Measurements from ENCODE around the gene ATF6.
A peak's percentile ranks its signal among the peaks of the same experiment; 100 is the strongest.

The ATF6 gene

DNA sequence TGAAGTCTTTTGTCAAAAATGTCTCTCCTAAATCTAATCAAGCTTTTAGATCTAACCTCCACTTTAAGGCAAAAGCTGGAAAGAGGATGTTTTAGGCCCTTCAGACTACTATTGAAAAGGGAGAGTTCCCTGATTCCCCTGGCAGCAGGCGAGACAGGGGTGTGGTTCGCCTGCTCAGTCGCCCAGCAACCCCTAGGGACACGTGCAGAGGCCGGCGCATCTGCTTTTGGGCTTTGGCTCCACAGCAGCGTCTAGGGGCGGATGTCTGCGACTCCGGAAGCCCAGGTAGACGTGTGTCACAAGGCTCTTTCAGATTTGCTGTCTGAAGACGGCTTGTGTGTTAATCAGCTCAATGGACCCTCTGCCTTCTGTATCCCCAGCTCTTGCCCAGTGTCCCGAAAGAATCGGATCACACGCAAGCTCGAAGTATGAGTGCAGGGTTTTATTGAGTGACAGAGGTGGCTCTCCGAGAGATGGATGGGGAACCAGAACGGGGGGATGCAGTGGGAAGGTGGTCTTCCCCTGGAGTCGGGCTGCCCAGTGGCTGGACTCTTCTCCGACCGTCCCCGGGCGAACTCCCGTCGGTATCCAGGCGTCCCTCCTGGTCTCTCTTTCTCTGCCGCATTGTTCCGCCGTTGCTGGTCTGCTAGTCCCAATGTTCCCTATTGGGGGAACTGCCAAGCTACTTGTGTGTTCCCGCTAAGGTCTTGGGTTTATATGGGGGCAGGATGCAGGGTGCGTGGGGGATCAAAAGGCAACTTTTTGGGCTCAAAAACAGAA lies 212.1 kb downstream of the ATF6 start:
- no peak for DNase-seq

DNA sequence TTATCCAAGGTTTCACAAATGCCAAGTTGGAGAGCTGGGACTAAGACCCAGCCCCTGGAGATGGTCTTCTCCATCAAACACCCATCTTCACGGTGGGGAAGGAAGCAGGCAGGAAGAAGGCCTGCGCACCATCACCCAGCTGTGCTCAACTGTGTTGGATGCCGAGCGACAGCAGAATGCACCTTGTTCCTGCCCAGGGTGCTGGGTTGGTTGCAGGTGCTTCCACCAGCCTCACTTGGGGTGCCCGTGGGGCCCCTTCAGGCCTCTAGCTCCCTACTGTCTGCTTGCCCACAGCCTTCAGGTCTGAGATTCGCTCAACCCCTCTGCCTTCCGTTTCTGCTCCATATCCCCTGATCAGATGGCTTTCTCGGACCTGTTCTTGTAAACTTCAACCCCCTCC lies 215.0 kb downstream of the ATF6 start:
- no peak for DNase-seq

DNA sequence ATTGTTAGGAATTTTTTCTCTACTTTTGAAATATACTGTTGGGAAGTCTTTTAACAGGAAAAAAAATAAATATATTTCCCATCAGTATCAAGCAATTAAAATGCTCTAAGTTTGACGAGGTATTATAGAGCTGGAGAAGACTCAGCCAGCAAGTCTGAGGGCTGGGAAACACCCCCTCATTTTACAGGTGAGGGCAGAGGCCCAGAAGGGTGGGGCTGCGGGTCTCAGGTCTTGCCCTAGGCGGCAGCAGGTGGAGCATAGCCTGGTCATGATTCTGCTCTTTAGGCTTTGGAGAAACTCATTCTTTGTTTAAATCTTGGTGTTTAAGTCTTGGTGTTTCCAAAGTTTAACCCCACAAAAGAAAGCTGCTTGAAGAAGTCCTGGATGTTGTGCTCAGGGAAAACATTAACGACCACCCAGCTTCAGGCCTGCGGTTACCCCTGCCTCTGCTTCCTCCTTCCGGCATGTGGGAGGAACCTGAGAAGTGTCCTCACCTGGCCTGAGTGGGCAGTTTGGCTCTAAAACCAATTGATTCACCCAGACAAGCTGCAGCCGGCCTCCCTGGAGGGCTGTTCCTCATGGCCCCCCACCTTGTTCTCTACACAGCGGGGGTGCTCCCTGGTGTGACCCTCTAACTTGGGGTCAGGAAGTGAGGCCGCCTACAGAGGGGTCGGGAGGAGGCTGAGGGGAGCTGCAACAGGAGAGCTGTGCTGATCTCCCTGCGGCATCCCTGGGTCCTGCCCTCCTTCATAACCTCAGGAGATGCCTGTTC lies 215.8 kb downstream of the ATF6 start:
- DNase-seq = no peak

DNA sequence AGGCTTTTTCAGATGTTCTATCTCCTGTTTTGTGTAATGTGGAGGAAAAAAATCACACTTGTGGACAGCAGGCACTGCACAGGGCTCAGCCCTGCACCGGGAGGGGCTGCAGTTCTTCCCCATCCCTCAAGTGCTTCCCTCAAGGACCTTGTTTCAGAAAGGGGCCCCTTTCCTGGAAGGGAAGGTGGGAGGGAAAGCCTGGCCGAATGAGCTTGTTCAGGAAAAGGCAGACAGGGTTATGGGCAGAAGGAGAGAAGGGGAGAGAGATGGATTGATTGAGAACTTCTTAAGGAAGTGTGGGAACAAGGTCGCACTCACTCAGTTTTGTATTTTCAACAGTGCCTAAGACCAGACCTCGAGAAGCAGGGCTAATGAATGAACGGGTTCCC lies 216.4 kb downstream of the ATF6 start:
- no peak for DNase-seq

DNA sequence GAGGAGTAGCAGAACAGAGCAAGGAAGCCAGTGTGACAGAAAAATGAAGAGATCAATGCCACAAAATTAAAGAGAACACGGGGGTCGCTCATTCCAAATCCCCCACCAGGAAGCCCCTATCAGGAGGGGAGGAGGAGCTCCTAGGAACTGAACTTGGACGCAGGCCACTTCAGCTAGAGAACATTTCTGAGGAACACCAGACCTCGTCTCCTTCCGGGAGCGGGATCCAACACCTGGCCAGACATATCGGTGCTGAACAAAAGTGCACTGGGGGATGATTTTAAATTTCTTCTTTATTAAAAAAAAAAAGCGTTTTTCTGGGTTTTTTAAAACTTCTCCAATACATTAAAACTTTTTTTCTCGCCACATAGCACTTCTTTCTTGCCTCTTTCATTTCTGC lies 216.8 kb downstream of the ATF6 start:
- no peak for DNase-seq

DNA sequence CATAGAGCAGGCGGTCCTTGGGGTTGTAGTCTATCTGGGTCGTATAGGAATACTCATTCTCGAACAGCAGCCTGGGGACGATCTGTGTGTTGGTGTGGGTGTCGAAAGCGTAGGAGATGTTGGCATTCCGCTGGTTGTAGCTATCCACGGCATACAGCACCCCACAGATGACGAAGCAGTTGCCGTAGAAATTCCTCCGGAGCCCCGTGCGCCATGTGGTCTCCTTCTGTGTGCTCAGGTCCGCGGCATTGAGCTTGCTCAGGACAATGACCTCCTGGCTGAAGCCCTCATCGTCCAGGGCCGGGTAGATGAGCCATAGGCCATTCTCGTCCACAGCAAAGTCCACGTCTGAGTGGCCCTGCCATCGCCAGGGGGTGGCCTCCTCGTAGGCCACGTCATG lies 217.6 kb downstream of the ATF6 start:
- no peak for DNase-seq

DNA sequence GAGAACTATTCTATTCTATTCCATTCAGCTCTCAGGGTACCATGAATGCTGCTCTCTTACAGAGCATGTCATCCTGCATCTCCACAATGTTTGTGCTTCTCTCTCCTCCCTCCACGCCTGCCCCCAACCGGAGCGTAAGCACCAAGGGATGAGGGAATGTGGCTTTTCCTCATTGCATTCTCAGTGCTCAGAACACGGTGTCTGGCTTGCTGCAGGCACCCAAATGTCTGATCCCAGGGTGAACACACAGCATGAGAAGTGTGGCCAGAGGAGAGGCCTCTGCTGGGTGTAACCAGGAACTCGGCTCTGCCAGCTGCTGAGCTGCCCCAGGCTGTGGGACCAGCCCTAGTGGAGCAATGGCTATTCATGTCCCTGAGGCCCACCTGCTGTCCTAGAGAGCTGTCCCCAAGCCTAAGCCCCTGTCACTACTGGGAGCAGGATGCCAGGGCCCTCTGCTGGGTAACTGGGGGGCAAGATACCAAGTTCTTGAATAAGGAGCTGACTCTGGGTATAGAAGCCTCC lies 219.2 kb downstream of the ATF6 start:
- no peak for DNase-seq

DNA sequence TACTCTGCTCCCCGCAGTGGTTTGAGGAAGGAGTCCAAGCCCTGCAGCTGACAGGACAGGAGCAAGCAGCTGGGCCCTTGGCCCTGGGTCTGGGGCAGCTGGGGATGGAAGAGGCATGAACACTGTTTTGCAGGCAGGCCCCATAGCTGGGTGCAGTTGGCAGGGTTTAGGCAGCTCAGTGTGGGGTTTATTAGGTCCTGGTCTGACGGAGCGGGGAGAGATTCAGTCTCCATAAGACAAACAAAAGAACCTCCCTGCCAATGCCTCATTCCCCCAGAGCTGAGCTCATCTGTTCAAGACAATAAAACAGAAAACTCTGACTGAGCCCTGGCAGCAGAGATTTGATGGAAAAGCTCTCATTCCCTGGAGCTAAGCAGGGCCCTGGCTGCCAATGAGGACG lies 220.2 kb downstream of the ATF6 start:
- peak; percentile 33 for DNase-seq

DNA sequence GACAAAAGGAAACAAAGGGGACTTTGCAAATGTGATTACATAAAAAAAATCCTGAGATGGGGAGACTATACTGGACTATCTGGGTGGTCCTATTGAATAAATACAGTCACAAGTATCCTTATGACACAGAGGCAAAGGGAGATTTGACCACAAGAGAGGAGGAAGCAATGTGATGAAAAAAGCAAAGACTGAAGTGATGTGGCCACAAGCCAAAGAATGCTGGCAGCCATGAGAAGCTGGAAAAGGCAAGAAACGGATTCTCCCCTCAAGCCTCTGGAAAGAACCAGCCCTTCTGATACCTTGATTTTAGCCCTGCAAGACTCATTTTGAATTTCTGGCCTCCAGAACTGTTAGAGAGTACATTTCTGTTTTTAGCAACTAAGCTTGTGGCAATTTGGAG lies 221.2 kb downstream of the ATF6 start:
- no peak for DNase-seq

DNA sequence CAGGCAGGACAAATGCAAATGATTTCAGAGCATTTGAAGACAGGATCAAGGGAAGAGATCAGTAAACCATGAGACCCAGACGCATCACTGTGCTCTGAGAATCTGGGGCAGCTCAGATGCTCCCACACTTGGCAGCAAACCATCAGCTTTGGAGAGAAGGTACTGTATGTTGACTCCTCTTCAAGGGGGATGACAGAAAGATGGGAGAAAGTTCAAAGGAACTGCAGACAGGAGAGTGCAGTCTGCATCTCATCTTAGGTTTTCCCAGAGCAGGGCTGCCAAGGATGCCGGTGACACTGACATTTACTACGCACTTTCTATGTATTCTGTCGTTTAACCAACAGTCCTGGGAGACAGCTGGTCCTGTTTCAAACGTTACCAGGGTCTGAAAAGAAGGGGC lies 221.8 kb downstream of the ATF6 start:
- DNase-seq = no peak

DNA sequence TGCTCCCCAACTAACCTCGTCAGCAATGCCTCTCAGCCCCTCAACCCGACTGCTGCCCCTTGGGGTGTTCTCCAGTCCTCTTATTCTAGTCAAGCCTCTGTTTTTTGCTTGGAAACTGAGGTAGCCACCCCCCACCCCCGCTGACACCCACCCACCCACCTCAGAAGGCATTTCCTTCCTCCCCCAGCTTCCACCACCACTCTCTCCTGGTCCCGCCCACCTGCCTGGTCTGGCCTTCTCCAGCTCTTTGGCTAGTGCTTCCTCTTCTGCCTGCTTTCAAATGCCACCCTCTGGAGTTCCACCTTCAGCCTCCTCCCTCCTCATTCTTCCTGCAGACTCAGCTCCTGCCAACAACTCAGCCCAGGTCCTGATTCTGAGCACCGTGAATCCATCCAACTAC lies 222.3 kb downstream of the ATF6 start:
- no peak for DNase-seq

DNA sequence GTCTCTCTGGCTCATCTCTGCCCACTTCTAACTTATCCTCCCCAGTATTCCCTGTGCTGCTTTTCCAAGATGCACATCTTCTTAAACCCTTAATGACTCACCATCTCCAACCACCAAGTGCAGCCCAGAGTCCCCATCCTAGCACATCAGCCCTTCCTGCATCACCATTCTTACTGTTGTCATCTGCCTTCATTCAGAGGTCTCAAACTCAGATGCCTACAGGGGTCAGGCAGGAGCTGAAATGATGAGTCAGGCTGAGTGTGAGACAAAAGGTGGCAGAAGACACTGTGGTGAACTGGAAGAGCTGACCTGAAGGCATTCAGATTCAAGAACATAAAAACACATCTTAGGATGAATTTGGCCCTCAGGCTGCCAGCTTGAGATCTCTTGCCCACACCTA lies 223.0 kb downstream of the ATF6 start:
- no peak for DNase-seq

DNA sequence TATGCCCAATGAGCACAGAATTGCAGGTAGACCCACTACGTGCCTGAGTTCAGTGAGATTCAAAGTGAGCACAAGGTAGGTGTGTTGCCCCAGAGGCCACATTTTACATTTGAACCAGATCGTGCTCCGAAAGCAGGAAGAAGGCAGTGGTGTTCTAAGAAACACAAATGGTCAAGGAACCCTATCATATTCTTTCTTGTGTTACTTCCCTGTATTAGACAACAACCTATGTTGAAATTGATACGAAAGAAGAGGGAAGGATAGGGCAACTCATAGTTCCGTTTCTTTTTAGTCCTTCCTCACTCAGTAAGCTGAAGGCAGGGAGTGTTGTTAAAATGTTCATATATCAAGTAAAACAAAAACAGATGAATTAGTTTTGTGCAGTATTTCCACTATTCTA lies 223.7 kb downstream of the ATF6 start:
- no peak for DNase-seq

DNA sequence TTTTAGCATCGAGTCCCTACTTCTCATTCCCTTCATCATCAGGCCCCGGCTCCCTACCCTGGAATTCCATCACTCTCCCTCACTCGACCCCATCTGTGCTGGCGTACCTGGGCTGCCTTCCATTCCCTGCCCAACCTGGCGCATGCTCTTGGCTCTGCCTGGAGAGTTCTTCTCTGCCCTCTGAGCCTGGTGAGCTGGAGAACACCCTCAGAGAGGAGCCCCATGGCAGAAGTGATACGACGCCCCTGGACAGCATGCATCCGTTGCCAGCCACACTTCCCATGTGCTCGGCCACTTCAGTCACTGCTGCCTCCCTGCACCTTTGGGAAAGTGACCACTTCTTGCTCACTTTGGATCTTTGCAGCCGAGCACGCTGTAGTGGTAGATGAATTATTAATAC lies 227.5 kb downstream of the ATF6 start:
- no peak for DNase-seq

DNA sequence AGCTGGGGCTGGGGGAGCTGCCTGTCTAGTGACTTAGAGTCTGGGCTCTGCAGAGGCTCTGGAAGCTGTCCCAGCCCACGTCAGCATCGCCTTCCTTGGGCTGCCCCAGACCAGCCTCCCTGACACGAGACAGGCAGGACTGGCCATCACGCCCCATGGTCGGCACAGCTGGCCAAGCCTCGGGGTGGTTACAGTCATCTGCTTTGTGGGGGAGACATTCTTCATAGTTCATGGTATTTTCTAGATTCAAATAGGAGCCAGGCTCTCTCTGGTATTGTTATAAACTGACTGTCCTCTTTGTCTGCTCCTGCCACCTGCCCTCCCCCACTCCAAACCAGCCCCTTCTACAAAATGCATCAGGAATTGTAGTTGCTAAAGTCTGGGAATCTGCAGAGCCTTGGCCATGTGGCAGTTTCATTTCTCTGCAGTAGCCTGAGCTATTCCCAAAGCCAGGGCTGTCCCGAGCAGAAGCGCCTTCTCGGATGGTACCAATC lies 228.1 kb downstream of the ATF6 start:
- DNase-seq = peak; percentile 76

DNA sequence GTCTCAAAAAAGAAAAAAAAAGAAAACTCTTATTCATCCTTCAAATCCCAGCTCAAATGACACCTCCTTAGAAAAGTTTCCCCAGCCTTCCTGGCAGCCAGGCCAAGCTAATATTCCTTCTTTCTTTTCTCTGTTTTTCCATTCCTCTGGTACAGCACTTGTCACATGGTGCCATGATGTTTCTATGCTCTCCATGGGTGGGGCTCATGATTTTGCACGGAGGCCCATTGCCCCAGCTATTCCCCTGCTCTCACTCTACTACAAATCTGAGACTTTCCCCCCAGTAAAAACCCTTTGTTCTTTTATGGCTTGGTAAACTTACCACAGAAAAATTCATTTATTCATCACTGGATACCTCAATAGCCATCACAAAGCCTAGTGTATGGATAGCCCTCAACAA lies 231.0 kb downstream of the ATF6 start:
- DNase-seq = no peak

DNA sequence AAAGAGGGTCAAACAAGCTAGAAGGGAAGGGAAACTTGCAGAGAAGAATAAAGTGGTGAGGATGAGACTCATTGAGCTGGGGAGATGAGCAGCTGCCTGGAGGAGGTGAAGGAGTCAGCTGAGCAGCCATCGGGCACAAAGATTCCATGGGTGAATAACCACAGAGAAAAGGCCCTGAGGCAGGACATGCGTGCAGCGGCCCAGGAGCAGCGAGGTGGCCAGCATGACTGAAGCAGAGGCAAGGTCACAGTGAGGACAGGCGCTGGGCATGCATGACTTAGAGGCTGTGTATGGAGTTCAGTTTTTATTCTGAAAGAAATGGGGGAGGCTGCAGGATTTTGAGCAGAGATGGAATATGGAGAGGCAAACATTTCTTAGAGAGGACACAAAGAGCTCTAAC lies 232.7 kb downstream of the ATF6 start:
- no peak for DNase-seq

DNA sequence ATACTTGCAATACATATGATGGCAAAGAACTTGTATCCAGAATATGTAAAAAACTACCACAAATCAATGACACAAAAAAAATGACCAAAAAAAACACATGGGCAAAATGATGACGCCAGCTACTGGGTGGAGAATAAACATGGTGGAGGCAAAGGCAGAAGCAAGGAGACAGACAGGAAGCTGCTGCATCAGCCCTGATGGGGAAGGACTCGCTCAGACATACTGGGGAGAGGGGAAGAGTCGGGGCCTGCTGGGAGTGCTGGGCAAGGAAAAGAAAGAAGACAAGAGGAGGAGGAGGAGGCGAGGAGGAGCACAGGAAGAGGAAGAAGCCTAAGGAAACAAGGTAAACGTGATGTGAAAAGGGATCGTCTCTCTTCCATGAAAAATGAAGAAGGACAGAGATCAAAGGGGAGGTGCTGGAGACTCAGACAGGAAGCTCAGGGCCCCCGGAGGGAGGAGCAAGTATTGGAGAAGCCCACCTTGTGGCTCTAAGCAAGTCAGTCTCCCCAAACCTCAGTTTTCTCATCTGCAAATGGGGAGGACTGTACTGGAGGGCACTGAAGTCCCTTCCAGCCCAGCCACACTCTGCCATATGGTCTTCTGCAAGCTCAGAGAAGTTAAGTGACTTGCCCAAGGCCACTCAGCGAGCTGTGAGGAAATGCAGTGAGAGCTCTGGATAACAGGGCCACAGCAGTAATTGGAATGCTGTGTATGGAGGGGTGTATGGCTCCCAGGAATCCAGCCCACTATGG lies 233.4 kb downstream of the ATF6 start:
- DNase-seq = no peak

DNA sequence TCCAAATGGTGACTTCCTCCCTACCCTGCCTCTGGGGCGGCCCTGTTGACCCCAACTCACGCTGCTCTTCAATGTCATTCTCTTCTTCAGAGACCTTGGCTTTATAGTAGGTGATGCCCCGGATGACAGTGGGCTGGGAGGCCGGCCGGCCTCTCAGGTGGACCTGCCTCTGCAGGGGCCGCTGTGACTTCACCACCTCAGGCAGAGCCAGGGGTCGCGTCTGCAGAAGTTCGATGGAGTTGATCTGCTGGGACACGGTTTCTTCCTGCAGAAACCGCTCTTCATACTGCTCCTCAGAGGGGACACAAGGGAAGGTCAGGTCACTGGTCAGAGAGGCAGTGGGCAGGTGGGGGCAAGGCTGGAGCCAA lies 233.9 kb downstream of the ATF6 start:
- no peak for DNase-seq

DNA sequence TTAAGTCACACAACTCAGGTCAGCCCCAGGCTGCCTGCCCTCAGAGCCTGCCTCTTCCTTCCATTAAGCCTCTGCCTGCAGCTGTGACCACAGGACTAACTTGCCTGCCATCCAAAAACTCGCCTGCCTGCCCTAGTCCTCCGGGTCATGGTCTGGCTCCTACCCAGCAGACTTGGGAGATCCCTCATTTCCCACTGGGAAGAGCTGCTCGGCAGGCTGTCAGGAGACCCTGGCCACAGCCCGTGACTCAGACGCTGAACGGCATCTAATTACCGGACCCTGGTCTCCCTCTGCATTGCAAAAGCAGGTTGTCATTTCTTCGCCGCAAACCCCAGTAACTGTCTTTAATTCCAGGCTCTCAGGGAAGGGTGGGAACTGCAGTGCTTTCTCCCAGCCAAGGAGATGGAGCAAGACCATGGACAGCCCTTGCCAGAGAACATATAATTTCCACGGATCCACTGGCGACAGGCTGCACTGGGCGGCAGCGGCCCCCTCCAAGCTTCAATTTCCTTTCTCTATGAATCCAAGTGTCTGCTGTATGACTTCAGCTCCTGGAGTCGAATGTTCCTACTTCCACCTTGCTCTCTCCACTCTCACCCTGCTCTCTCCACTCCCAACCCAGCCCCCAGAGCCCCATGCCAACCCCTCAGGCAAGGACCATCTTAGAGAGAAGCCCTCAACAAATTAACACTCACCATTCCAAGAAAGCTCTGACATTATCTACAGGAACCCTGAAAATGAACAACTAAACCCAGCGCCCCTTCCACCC lies 237.1 kb downstream of the ATF6 start:
- DNase-seq = no peak

DNA sequence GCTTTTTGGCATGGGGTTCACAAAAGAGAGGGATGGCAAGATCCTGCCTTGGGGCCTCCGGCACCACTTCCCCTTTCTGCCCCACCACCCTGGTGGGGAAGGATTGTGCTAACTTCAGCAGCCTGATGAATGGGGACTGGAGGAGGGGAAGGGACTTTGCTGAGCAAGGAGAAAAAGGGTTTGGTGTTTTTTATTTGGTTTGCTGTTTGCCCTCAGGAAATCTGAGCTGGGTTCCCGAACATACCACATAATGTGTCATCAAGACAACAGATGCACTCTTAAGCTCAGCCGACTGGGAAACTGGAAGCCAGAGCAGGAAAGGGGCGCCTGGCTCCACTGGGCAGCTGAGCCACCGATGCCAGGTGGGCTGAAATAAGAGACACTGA lies 237.7 kb downstream of the ATF6 start:
- DNase-seq = peak; percentile 29

DNA sequence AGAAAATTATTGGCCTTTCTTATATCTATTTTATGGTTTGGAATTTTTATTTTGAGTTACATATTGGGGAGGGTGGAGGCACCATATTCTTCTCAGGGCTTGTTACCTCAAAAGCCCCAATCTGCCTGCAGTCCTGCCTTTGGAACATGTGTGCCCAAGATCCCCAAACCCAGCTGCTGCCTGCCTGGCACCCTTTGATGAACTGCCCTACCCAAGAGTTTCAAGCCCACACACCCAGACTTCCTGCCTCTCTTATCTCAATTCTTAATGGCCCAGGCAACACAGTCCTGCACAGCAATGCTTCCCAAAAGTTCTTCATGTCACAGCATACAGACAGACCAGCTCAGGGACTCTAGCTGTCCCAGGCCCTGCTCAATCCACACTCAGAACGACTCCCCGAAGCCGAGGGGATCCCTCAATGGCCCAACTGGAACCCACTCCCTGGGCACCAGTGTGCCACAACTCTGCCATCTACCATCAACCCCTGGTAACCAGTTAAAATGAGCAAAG lies 238.4 kb downstream of the ATF6 start:
- no peak for DNase-seq

DNA sequence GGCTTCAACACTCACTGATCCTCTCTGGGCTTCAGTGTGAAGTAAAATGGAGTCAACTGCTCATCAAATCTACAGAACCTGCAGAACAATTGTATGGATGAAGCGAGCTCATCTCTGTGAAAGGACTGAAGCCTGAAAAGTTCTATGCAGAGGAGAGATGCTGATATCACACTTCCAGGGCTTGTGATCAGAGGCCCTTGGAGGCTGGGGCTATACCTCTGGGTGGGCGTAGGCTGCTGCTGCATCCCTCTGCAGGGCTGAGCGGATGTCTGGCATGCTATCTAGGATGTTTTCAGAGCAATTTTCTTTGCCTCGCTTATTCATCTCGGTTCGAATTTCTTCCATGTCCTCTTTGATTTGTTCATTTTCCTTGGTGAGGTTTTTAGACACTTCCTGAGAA lies 240.0 kb downstream of the ATF6 start:
- no peak for DNase-seq
